Adrenal gland (tissue), 5 donors: Measurements from ENCODE around the gene SETD2.

Source experiments
- POLR2A ChIP-seq, 2 donors: fragments of 450-650 bp; IDR thresholded peaks; one replicate each; pipeline ENCODE4 v1.6.1; 2017; ENCODE audit warnings: antibody characterized with exemption in 2 of 2, mild to moderate bottlenecking in 2 of 2, moderate library complexity in 1 of 2
- TF ChIP-seq, protein P1 (sequence below), 6 experiments: fragments of 450-650 bp in 4 of 6; fragments of 200-600 bp in 2 of 6; sonication (generic) in 1 of 6; IDR thresholded peaks; 1 replicate in 5 of 6; 2 replicates in 1 of 6; pipeline versions ENCODE4 v1.5.1 to v1.8.0; 2016 to 2021; ENCODE audit warnings: antibody characterized with exemption in 6 of 6, mild to moderate bottlenecking in 2 of 6, moderate library complexity in 1 of 6
- donor health status: DM: no; HTN: no; CAD: no.

DNA sequence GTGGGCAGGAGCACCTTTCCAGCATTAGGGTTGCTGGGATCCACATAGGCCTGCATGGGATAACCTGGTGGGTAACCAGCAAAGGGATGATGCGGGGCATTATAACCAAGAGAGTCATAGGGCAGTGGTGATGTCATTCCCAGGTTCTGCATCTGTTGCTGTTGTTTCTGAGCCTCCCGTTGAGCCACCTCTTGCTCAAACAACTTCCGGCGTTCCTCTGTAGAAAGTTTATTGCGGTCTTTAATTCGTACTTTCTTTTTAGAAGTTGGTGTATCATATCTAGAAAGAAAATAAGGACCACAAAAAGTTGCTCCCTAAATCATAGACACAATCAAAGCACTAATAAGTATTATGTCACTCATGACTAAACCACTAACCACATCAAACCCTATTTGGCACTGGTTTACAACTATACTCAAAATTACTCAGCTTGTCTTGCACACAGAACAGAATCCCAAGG, 106.7 kb downstream of the SETD2 start:
- TF ChIP-seq, protein P1, sequence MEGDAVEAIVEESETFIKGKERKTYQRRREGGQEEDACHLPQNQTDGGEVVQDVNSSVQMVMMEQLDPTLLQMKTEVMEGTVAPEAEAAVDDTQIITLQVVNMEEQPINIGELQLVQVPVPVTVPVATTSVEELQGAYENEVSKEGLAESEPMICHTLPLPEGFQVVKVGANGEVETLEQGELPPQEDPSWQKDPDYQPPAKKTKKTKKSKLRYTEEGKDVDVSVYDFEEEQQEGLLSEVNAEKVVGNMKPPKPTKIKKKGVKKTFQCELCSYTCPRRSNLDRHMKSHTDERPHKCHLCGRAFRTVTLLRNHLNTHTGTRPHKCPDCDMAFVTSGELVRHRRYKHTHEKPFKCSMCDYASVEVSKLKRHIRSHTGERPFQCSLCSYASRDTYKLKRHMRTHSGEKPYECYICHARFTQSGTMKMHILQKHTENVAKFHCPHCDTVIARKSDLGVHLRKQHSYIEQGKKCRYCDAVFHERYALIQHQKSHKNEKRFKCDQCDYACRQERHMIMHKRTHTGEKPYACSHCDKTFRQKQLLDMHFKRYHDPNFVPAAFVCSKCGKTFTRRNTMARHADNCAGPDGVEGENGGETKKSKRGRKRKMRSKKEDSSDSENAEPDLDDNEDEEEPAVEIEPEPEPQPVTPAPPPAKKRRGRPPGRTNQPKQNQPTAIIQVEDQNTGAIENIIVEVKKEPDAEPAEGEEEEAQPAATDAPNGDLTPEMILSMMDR (IDR thresholded peaks at IDR 0.05) = no peak
- no peak for TF ChIP-seq POLR2A (IDR thresholded peaks at IDR 0.05)
